Lung (tissue), 12 donors: ENCODE measurements around the gene CAMK1D. TPM values are rescaled to one million over a fixed set of nuclear protein-coding genes. Genes with fewer than 3 reads are reported as not detected.

Experiments used
- ATAC-seq: fragments of 200-7000 bp; cut with Tn5 transposase; one replicate; pipeline ENCODE4 v1.9.1; 2020; ENCODE audit warnings: moderate number of reproducible peaks; ENCODE audit not compliant: insufficient read depth, low FRiP score
- DNase-seq, 3 donors: peaks; one replicate each; pipeline ENCODE4 v3.0.0-alpha.2; 2013 to 2017
- H3K27ac ChIP-seq, 2 donors: one replicate each; pipeline ENCODE4 v1.5.1; 2013; ENCODE audit warnings: mild to moderate bottlenecking in 2 of 2, moderate library complexity in 2 of 2, control low read depth in 1 of 2, inconsistent platforms in 1 of 2, low read depth in 1 of 2, low read length in 1 of 2
- H3K27me3 ChIP-seq, 3 donors: one replicate each; pipeline ENCODE4 v1.5.1; 2013; ENCODE audit warnings: low read length in 2 of 3; ENCODE audit not compliant: control insufficient read depth in 3 of 3, insufficient read depth in 3 of 3
- H3K36me3 ChIP-seq, 4 donors: one replicate each; pipeline ENCODE4 v1.5.1; 2013; ENCODE audit warnings: low read length in 4 of 4, mild to moderate bottlenecking in 1 of 4, moderate library complexity in 1 of 4; ENCODE audit not compliant: control insufficient read depth in 4 of 4, insufficient read depth in 4 of 4
- H3K4me1 ChIP-seq, 5 donors: one replicate each; pipeline ENCODE4 v1.5.1; 2013; ENCODE audit warnings: low read length in 5 of 5, mild to moderate bottlenecking in 2 of 5, moderate library complexity in 1 of 5; ENCODE audit not compliant: control insufficient read depth in 5 of 5, insufficient read depth in 5 of 5
- H3K4me3 ChIP-seq: one replicate; pipeline ENCODE4 v1.5.1; 2013; ENCODE audit warnings: mild to moderate bottlenecking, control low read depth, moderate library complexity
- H3K9ac ChIP-seq, 2 donors: one replicate each; pipeline ENCODE4 v1.5.1; 2013; ENCODE audit warnings: low read length in 2 of 2, control low read depth in 1 of 2; ENCODE audit not compliant: insufficient read depth in 1 of 2
- H3K9me3 ChIP-seq, 4 donors: one replicate each; pipeline ENCODE4 v1.5.1; 2013; ENCODE audit warnings: low read length in 3 of 4, mild to moderate bottlenecking in 1 of 4, moderate library complexity in 1 of 4; ENCODE audit not compliant: control insufficient read depth in 4 of 4, insufficient read depth in 3 of 4
- CTCF ChIP-seq: IDR thresholded peaks from 2 replicates; pipeline ENCODE4 v1.5.1; 2012; ENCODE audit warnings: mild to moderate bottlenecking; ENCODE audit errors: control extremely low read depth, extremely low read depth
- WGBS, 2 donors: extraction: QIAGEN DNeasy Blood & Tissue Kit; methylation state at CpG; one replicate each; pipeline ENCODE4 v1.1.7; 2013; 5-methylcytosine and 5-hydroxymethylcytosine counted together
- polyA plus RNA-seq, 2 donors: library from polyadenylated mRNA; stranded (reverse); fragments of 200-250 nt; gene quantifications; one replicate each; pipeline ENCODE4 v1.2.1, GENCODE V29; 2013
- total RNA-seq, 2 donors: library from RNA; depleted of rRNA in 1 of 2; stranded (reverse); fragments of >200 nt in 1 of 2; gene quantifications; one replicate each; pipeline ENCODE4 v1.2.1, GENCODE V29; 2014 to 2021
- donor health status: control.
- donor health status: control.
- donor health status: Bipolar disorder and iron deficiency.
- donor health status: healthy.
- donor health status: DM: yes; HTN: yes; CAD: no.

Gene CAMK1D
- total and polyA plus RNA-seq, 4 donors, result 3.2 to 37.4 (median 7.0) TPM

GRCh38 chr10:12699258-12699700 is 349.9 kb downstream of the CAMK1D start:
- Histone ChIP-seq H3K27me3 (peaks cover 0 to 32% (median 0%) of the 10 kb centered on the region in 3 donors), H3K4me3 (no peak overlapping the region), H3K9ac (no peak overlapping the region), H3K27ac (peak overlapping the region in 1 of 2 donors; percentile 25), H3K9me3 (peaks cover 0 to 6% (median 0%) of the 10 kb centered on the region in 4 donors), H3K4me1 (peaks cover 0 to 7% (median 0%) of the 10 kb centered on the region in 5 donors), H3K36me3 (no peaks in the 10 kb centered on the region)
- TF ChIP-seq CTCF, result no peak
- WGBS, 2 donors, result 51 to 72% methylated on average over 7 of the region's 7 CpGs
- ATAC-seq (no peak), DNase-seq (peak in 1 of 3 donors; percentile 42)

GRCh38 chr10:12699781-12700556 is 350.6 kb downstream of the CAMK1D start:
- whole genome bisulfite sequencing, 2 donors, result 80 to 82% methylated on average over 9 of the region's 9 CpGs
- TF ChIP-seq CTCF, result no peak
- Histone ChIP-seq H3K36me3 (no peaks in the 10 kb centered on the region), H3K27me3 (peaks cover 0 to 38% (median 0%) of the 10 kb centered on the region in 3 donors), H3K27ac (no peak overlapping the region), H3K9ac (no peak overlapping the region), H3K4me1 (peaks cover 0 to 7% (median 0%) of the 10 kb centered on the region in 5 donors), H3K9me3 (peaks cover 0 to 6% (median 0%) of the 10 kb centered on the region in 4 donors), H3K4me3 (no peak overlapping the region)
- ATAC-seq, result no peak
- no peak for DNase-seq

GRCh38 chr10:12700557-12700874 is 351.2 kb downstream of the CAMK1D start:
- no peak for ATAC-seq
- Histone ChIP-seq H3K9me3 (peaks cover 0 to 6% (median 0%) of the 10 kb centered on the region in 4 donors), H3K27ac (no peak overlapping the region), H3K36me3 (no peaks in the 10 kb centered on the region), H3K4me3 (no peak overlapping the region), H3K9ac (no peak overlapping the region), H3K4me1 (peaks cover 0 to 7% (median 0%) of the 10 kb centered on the region in 5 donors), H3K27me3 (peaks cover 0 to 36% (median 0%) of the 10 kb centered on the region in 3 donors)
- no peak for DNase-seq
- 73 to 91% methylated on average over 3 of the region's 3 CpGs for WGBS, 2 donors
- TF ChIP-seq CTCF, result no peak
